Activated CD8-positive, alpha-beta memory T cell treated with anti-CD3 and anti-CD28 coated beads for 48 hours (primary cell): ENCODE results near the gene ZNF33B.
"Not testable (repeated sequence)": the region's sequence is repeated elsewhere in the genome, so short reads cannot be mapped to it uniquely, and the experiment has no call there.

Experiments
- DNase-seq, 3 experiments: peaks; one replicate each; pipeline ENCODE4 v3.0.0-alpha.2; 2020; ENCODE audit warnings: low read depth in 2 of 3, low spot score in 2 of 3

Gene ZNF33B

DNA sequence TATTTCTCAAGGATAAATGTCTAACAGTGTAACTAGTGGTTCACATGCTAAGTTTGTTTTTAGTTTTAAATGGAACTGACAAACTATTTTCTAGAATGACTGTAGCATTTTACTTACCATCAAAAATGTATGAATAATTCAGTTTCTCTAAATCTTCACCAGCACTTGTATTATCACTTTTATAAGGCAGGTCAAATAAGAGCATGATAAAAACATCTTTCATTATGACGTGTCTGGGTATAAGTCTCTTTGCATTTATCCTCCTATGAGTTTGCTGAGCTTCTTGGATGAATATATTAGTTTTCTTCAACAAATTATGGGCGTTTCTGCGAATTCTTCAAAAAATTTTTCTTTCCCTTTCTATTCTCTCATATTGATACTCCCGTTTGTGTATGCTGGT is 19.9 kb downstream of the ZNF33B start:
- DNase-seq = no peak

DNA sequence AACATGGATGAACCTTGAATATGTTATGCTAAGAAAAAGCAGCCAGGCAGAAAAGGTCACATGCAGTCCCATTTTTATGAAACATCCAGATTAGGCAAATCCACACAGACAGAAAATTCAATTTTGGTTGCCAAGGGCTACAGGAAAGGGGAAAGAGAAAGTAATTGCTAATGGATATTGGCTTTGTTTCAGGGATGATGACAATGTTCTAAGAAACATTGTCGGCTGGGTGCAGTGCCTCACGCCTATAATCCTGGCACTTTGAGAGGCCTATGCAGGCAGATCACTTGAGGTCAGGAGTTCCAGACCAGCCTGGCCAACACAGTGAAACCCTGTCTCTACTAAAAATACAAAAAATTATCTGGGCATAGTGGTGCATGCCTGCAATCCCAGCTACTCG is 23.0 kb downstream of the ZNF33B start:
- no peak for DNase-seq

DNA sequence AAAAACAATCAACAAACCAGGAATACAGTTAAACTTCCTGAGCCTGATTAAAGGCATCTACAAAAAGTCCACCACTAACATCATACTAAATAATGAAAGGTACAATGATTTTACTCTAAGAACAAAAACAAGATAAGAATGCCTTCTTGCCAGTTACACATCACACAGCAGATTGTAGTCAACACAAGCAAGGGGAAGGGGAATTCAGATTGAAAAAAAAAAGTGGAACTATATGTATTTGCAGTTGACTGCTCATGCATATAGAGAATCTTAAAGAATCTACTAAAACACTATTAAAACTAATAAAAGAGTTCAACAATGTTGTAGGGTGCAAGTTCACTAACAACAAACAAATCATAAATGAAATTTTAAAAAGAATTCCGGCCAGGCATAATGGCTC is 28.5 kb downstream of the ZNF33B start:
- DNase-seq = no peak

DNA sequence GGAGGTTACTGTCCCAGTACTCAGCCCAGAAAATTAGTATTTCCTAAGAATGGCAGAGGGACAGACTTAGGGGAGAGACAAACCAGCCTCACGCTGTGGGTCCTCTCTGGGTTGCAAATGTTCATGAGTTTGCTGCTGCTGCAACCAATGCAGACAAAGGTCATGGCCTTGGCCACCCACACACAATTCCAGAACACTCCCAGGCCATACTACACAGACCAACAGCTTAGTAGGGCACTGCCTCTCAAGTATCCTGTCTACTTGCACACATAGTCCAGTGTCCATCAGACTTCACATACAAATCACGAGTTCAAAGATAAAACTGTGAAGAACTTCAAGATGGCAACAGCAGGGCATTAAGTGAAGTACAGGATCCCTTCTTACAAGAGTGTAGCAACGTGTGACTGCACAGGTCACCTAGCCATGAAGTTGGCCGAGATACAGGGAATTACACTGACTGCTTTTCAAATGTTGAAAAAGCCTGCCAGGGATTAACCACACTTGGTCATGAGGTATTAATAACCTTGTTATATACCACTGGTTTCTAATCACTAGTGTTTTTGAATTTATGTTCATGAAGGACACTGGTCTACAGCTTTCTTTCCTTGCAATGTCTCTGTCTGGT is 40.0 kb downstream of the ZNF33B start:
- no peak for DNase-seq

DNA sequence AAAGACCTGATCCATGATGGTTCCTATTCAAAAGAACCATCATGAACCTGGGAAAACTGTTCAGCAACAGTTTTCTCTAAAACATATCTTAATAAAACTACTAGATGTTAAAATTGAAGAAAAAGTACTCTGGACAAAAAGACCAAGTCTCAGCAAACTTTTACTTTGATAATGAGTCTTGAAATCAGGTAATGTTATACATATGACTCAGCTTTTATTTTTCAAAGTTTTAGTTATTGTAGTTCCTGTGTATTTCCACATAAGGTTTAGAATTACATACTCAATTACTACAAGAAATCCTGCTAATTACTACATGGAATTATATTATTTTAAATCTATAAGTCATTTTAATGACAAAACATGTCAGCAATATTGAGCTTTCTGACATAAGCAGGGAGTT is 42.2 kb downstream of the ZNF33B start:
- no peak for DNase-seq

DNA sequence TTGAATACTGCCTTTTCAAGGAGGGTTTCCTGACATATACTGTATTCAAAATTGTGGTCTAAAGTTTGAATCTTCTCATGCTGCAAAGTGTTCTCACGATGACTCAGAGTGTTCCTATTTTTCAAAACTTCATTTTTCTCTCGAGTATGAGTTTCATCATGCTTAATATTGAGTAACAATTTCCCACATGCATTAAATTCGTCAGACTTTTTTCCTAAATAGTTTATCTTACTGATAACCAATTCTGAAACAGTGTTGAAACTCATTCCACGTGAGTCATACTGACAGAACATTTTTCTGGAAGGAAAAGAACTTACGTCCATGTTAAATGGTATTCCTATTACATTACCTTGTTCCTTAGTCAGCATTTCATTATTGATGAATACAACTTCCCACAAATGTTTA is 44.1 kb downstream of the ZNF33B start:
- no peak for DNase-seq

DNA sequence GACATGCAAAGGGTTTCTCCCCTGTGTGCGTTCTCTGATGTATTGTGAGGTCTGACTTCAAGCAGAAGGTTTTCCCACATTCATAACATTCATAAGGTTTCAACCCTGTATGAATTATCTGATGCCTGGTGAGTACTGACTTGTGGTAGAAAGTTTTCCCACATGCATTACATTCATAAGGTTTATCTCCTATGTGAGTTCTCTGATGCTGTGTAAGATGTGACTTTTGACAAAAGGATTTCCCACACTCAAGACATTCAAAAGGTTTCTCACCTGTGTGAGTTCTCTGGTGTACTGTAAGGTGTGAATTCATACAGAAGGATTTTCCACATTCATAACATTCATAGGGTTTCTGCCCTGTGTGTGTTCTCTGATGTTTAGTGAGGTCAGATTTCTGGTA is 45.1 kb downstream of the ZNF33B start:
- no peak for DNase-seq

DNA sequence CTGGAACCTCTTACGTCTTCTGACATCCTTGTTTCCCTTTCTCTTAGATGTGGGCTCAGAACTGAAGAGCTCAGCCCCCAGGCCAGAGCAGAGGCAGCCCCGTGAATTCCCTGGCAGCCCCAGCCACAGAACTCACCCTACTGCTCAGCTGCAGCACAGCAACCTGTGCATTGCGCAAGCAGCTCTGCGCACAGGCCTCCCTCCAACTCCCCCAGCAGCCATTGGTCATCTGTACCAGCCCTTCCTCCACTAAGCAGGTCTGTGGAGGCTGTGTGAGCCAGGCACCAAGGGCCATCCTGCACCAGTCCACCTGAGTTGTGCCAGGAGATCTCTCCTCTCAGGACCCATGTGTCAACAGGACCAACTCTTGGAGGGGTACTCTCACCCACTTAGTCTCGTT is 54.5 kb downstream of the ZNF33B start:
- no peak for DNase-seq

DNA sequence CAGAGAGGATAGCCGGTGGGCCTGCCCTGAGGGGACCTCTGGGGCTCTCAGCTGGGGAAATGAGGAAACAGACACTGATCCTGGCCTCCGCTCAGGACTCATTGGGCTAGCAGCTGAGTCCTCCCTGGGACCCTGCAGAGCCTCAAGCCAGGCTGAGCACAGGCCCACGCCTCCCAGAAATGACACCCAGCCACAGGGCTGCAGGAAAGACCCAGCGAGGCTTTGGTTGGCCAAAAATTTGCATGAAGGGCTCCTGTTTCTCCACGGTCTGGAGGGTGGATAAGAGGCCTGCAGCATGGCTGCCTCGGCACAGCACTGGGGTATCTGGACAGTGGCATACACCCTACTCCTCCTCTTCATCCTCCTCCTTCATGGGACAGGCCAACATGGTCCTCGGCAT is 60.4 kb downstream of the ZNF33B start:
- DNase-seq = no peak

DNA sequence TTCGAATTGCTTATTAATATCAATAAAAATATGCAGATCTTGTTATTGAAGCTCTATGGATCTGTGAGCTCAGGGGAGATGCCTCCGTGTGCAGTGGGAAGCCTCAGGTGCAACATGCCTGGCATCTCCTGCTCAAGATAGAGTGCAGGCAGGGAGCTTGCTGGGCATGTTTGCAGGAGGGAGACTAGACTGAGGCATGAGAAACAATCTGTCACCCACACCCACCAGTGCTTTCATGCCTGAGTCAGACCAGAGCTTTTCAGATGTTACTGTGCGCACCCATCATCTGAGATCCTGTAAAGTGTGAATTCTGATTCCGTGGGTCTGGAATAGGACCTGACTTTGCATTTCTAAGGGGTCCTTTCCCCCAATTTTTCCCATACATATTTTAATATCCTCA is 62.0 kb downstream of the ZNF33B start:
- DNase-seq = no peak

DNA sequence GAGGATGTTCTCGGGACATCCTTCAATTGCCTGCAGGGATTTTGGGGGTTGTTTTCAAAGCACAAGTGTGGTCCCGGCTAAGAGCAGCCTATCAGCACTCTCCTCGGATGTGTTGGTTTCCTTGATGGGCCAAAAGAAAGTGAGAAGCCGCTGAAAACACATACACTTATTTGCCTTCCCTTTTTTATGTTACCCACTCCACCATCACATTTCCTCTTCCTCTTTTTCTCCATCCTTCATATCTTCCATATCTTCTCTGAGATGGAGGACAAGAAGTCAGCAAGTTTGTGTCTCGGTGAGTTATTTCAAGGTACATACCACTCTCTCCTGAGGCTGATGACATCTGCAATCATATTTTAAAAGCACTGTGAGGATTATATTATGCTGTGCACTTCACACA is 64.0 kb downstream of the ZNF33B start:
- no peak for DNase-seq

DNA sequence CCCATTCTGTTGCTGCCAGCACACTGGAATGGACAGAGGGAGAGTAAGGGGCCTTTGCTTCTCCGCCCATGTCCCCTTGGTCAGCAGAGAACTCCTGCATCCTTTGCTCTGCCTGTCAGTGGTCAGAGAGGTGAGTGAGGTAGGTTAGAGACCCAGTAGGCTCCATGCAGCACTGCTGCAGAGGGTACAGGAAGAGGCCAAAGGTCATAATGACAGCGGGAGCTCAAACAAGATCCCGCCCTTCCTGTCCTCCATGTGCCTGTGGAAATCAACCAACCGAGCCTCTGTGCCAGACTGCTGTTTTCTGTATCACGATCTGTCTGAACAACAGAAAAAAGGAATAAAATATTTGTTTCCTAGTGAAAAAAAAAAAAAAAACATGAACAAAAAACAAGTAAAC is 81.4 kb downstream of the ZNF33B start:
- no peak for DNase-seq

DNA sequence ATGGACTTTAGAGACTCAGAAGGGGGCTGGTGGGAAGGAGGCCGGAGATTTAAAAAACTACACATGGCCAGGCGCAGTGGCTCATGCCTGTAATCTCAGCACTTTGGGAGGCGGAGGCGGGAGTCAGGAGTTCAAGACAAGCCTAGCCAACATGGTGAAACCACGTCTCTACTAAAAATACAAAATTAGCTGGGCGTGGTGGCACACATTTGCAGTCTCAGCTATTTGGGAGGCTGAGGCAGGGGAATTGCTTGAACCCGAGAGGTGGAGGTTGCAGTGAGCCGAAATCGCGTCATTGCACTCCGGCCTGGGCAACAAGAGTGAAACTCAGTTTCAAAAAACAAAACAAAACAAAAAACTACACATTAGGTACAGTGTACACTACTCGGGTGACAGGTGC is 84.8 kb downstream of the ZNF33B start:
- not testable (repeated sequence) for DNase-seq

DNA sequence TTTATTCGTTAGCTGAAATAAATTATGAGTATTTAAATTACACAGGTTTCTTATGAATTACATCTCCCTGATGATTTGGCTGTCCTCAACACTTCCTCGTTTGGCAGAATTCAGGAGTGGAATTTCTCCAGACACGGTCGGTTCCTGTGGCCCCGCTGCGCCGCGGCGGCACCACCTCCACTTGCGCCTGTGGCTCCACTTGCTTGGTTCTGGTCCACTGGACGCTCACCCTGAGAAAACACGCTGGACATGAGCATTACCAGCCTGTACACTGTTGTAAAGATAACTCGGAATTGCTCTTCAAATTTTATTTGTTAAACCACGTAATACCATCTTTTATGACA is 85.3 kb downstream of the ZNF33B start:
- DNase-seq = no peak

DNA sequence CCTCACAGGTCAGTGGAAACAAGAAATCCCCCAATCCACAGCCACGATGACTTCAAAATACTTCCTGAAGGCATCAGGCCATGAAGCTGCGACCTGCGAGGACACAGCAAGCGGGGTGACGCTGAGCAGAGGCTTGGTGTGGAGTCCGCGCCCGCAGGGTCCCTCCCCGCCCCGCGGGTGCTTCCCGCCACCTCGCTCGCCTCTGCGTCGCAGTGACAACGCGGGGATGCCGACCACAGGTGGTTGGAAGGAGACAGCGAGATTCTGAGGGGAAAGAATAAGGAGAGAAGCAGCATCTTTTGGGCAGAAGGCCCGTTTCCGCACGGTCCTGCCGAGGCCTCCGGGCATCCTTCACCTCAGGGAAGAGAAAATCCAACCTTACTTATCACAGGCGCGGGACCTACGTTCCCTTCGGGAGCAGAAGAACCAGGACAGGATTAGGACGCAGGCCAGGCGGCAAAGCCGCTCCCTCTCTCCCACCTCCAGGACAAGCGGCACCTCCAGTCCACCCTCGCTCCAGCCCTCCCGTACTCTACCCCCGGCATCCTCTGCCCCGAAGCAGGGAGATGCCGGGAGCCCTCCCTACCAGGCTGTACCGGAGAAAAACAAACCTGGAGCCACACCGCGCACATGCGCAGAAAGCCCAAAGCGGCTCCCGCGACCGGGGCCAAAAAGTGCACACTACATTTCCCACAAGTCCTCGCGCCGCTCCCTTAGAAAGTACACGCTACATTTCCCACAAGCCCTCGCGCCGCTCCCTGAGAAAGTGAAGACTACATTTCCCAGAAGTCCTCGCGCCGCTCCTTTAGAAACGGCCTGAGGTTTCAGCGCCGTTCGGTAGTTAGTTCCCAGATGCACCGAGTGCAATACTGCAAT is 85.9 kb downstream of the ZNF33B start:
- DNase-seq = peak; percentile 71 to 90 (median 85)

DNA sequence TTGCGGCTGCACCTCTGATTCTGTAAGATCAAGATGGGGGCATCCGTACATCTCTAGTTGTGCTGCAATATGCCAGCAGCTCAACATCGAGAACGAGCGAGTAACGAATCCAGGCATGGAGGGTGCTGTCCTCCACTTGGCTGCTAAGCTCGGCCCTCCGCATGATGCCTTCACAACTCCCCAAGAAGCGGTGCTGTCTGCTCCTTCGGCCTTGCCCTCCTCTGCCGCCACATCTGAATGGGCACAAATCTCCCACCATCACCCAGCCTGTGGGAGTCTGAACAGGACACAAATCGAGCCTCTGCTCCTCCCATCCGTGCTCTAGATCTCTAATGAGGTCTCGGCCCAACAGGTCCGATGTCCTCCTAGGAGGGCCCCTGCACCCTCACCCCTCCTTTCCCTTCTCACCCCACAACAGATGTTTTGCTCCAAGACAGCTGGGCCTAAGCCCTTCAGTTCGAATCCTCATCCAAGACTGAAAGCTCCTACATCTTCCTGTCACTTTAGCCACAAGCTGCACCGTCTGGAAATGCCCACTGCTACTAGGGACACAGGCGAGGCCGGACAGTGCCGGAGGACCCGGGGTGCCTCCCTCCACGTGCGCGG is 86.7 kb downstream of the ZNF33B start:
- peak in 1 of 3 experiments; percentile 4 for DNase-seq

DNA sequence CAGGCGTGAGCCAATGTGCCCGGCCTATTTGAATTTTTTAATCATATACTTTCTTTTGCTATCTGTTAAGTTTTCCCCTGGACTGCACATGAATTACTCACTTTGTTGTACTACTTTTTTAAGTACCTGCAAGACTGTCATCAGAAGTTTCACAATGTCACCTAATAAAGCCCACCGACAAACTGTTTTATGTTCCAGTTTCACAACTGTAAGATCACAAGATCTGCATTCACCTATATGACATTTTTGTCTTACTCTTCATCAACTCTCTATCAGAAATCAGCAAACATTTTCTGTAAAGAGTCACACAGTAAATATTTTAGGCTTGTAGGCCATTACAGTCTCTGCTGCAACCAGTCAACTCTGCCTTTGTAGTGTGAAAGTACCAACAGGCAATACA is 88.5 kb downstream of the ZNF33B start:
- DNase-seq = no peak

DNA sequence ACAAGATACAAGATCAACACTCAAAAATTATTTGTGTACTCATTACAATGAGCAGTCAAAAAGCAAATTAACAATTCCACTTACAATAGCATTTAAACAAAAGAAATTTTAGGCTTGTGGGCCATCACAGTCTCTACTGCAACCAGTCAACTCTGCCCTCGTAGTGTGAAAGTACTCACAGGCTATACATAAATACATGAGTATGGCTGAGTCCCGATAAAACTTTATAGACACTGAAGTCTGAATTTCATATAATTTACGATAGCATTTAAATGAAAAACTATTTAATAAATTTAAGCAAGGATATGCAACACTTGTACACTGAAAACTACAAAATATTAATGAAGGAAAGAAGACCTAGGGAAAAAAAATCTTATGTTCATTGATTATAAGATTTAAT is 90.1 kb downstream of the ZNF33B start:
- DNase-seq = no peak

DNA sequence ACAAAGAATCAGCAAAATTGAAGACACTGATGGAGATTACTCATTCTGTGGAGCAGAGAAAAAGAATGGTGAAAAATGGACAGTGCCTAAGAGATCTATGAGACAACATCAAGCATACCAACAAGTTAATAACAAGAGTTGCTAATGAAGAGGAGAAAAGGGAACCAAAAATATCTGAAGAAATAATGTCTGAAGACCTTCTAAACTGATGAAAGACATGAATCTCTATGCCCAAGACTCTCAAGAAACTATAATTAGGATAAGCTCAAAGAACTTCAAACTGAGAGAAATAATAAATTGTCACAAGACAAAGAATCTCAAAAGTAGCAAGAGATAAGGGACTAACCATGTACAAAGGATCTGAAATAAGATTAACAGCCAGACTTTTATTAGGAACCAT is 93.4 kb downstream of the ZNF33B start:
- no peak for DNase-seq

DNA sequence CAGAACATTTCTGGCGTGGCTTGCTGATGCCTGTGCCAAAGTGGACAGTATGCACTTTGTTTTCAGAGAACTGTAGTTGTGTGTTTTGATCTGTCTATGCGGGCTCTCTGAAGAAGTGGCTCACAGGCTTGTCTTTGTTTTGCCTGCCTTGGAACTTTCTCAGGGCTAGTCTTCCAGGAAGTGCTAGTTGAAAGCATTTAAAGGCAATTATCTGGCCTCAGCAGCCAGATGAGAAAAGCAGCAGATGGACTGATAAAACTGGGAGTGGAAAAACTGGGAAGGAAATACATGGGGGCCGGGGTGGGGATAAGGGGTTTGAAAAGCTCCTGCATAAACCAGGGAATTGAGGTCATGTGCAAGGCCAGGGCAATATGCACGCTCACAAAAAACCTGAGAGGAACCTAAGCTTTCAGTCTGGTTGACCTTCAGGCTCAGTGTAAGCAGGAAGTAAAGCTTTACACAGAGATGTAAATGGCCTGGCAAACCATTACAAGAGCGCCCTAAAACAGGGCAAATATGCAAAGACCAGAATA is 94.5 kb downstream of the ZNF33B start:
- no peak for DNase-seq
